Measurements from ENCODE around the gene ZKSCAN1. TPM values are rescaled to one million over a fixed set of nuclear protein-coding genes. Genes with fewer than 3 reads are reported as not detected.

The ZKSCAN1 gene
- total RNA-seq, 1 experiment from 2014 or later, result 70.3 TPM

- Histone ChIP-seq H3K9me2 (ENCODE audit: insufficient read depth) (no peaks in the 10 kb centered on the region), H3K4me2 (no peak overlapping the region), H3K9me3 (ENCODE audit: insufficient read depth, low read depth) (peaks cover 52% of the 10 kb centered on the region), H2AFZ (no peak overlapping the region), H3K27me3 (ENCODE audit: insufficient read depth, low read depth) (no peaks in the 10 kb centered on the region), H3K4me3 (no peak overlapping the region), H4K20me1 (ENCODE audit: insufficient read depth) (no peaks in the 10 kb centered on the region), H3K27ac (no peak overlapping the region), H3K4me1 (replicated peaks; ENCODE audit: insufficient read depth) (no peaks in the 10 kb centered on the region), H3K36me3 (ENCODE audit: low read depth) (peaks cover 64% of the 10 kb centered on the region), H3K79me2 (ENCODE audit: low read depth) (no peaks in the 10 kb centered on the region), H3F3A (ENCODE audit: insufficient read depth, low read depth) (peaks cover 14% of the 10 kb centered on the region; the same call in 1 of the 2 replicates)
- no peak for DNase-seq
- intact Hi-C loops (cut with micrococcal nuclease; ENCODE audit: unreplicated experiment), result no loop called here
- ChIA-PET CTCF (no interaction called here), POLR2A (ENCODE audit: unreplicated experiment) (interaction anchor here (0.7 kb wide), 1 partner anchor 10 kb away, joined by 3 read pairs; no protein-coding TSS in a partner anchor)
- TF ChIP-seq CTCF (conservative IDR thresholded peaks at IDR 0.05) (no peak), EZH2 (IDR thresholded peaks at IDR 0.05; ENCODE audit: low read depth) (no peak)
- BruUV-seq (replicated peaks), result no TSS peak
Observed at GRCh38 chr7:100069991-100070390, 54.6 kb downstream of the ZKSCAN1 start.

- Histone ChIP-seq H3K4me3 (no peak overlapping the region), H3F3A (ENCODE audit: insufficient read depth, low read depth) (peaks cover 8% of the 10 kb centered on the region; the same call in 1 of the 2 replicates), H3K4me1 (replicated peaks; ENCODE audit: insufficient read depth) (no peaks in the 10 kb centered on the region), H3K4me2 (no peak overlapping the region), H3K9me3 (ENCODE audit: insufficient read depth, low read depth) (peaks cover 52% of the 10 kb centered on the region), H3K27ac (no peak overlapping the region), H3K27me3 (ENCODE audit: insufficient read depth, low read depth) (no peaks in the 10 kb centered on the region), H2AFZ (no peak overlapping the region), H3K36me3 (ENCODE audit: low read depth) (peaks cover 73% of the 10 kb centered on the region), H3K9me2 (ENCODE audit: insufficient read depth) (no peaks in the 10 kb centered on the region), H4K20me1 (ENCODE audit: insufficient read depth) (no peaks in the 10 kb centered on the region), H3K79me2 (ENCODE audit: low read depth) (no peaks in the 10 kb centered on the region)
- BruUV-seq (replicated peaks), result no TSS peak
- DNase-seq, result no peak
- intact Hi-C loops (cut with micrococcal nuclease; ENCODE audit: unreplicated experiment), result no loop called here
- CTCF ChIA-PET, result no interaction called here
- TF ChIP-seq EZH2 (IDR thresholded peaks at IDR 0.05; ENCODE audit: low read depth) (no peak), CTCF (conservative IDR thresholded peaks at IDR 0.05) (no peak)
- POLR2A ChIA-PET (ENCODE audit: unreplicated experiment), result no interaction called here
Observed at GRCh38 chr7:100071018-100071723, 55.8 kb downstream of the ZKSCAN1 start.

- Histone ChIP-seq H4K20me1 (ENCODE audit: insufficient read depth) (no peaks in the 10 kb centered on the region), H3K4me2 (no peak overlapping the region), H3K79me2 (ENCODE audit: low read depth) (peaks cover 11% of the 10 kb centered on the region), H3K9me2 (ENCODE audit: insufficient read depth) (no peaks in the 10 kb centered on the region), H3K36me3 (ENCODE audit: low read depth) (peaks cover 84% of the 10 kb centered on the region), H3F3A (ENCODE audit: insufficient read depth, low read depth) (peaks cover 10% of the 10 kb centered on the region; the same call in 1 of the 2 replicates), H2AFZ (no peak overlapping the region), H3K9me3 (ENCODE audit: insufficient read depth, low read depth) (peaks cover 52% of the 10 kb centered on the region), H3K27ac (no peak overlapping the region), H3K4me3 (no peak overlapping the region), H3K4me1 (replicated peaks; ENCODE audit: insufficient read depth) (no peaks in the 10 kb centered on the region), H3K27me3 (ENCODE audit: insufficient read depth, low read depth) (no peaks in the 10 kb centered on the region)
- POLR2A ChIA-PET (ENCODE audit: unreplicated experiment), result no interaction called here
- BruUV-seq (replicated peaks), result no TSS peak
- CTCF ChIA-PET, result no interaction called here
- DNase-seq, result no peak
- TF ChIP-seq CTCF (conservative IDR thresholded peaks at IDR 0.05), result no peak
- no peak for TF ChIP-seq EZH2 (IDR thresholded peaks at IDR 0.05; ENCODE audit: low read depth)
- intact Hi-C loops (cut with micrococcal nuclease; ENCODE audit: unreplicated experiment), result no loop called here
Observed at GRCh38 chr7:100072462-100072861, 57.1 kb downstream of the ZKSCAN1 start.

Measured in PC-9 (cell line).